NCI-H1694 treated with DMSO at 0.1 percent for 48 hours (cell line): ENCODE results near the gene BRWD1.

Source experiments
- DNase-seq: peaks from one replicate; lab custom pipeline; 2025; lab: John Stamatoyannopoulos, UW

Gene BRWD1

DNA sequence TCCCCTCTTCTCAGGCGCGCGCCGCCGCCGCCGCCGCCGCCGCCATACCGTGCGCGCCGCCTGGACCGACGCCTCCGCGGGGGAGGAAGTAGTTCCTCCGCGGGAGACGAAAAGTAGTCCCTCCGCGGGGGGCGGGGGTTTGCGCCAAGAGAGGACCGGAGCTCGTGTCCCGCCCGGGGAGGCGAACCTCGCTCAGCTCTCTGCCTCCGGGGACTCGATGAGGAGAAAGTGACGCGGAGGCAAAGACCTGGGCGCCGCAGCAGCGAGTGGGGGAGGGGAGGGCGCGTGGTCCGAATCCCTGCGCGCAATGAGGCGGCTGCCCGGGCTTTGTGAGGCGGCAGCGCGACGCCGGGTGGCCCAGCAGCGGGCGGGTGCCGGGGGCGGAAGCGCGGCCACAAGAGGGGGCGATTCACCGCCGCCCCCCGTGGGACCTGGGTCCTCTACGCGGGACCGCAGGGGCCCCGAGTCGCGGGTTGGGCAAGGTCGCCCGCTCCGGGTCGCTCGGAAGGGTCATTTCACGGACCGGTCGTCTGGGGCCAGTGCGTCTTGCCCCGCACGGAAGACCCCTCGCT is at the start of gene BRWD1:
TSS of gene BRWD1 (minus strand) at position 62 of the 572 bp plus-strand sequence. CDS start 141 bp downstream, outside the sequence.
- peak; percentile 83 for DNase-seq

DNA sequence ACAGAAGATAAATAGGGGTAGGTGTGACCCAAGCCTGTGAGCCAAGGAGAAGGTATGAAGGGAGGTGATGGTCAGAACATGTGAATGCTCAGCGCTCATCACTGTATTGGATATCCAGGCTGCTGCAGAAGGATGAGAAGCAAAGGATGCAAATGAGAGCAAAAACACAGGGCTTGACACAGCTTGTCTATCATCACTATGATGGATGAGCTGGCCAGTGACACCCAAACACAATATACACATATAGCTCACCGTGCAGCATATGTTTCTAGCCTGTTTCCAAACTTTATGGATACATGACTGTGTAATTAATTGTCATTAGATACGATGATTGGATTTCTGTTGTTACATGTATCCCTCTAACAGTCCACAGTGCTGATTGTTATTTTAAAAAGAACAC is 49.3 kb upstream of the BRWD1 start:
- DNase-seq = no peak

DNA sequence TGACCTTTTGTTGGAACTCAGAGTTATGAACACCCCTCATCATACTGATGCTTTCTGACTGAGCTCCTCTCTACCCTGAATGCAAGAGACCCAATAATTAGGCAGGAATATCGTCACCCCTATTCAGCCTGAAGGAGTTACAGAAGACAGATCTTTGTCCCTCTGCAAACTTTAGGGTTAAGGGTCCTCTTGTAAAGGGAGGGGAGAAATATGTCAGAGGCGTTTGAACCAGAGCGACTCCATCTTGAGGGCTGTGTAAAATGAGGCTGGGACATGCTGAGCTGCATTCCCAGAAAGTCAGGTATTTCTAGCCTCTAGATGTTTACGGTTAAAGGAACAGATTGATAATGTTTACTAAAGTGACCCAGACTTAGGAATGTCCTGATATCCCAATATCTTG is 46.0 kb upstream of the BRWD1 start:
- DNase-seq = no peak

DNA sequence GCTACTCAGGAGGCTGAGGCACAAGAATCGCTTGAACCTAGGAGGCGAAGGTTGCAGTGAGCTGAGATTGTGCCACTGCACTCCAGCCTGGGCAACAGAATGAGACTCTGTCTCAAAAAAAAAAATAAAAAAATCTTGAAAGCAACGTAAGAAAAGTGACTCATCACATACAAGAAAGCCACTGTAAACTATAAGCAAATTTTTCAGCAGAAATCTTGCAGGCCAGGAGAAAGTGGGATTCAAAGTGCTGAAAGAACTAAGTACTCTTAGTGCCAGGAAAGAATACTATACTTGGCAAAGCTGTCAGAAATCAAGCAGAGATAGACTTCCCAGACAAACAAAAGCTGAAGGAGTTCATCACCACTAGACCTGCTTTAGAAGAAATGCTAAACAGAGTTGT is 39.9 kb upstream of the BRWD1 start:
- DNase-seq = no peak

DNA sequence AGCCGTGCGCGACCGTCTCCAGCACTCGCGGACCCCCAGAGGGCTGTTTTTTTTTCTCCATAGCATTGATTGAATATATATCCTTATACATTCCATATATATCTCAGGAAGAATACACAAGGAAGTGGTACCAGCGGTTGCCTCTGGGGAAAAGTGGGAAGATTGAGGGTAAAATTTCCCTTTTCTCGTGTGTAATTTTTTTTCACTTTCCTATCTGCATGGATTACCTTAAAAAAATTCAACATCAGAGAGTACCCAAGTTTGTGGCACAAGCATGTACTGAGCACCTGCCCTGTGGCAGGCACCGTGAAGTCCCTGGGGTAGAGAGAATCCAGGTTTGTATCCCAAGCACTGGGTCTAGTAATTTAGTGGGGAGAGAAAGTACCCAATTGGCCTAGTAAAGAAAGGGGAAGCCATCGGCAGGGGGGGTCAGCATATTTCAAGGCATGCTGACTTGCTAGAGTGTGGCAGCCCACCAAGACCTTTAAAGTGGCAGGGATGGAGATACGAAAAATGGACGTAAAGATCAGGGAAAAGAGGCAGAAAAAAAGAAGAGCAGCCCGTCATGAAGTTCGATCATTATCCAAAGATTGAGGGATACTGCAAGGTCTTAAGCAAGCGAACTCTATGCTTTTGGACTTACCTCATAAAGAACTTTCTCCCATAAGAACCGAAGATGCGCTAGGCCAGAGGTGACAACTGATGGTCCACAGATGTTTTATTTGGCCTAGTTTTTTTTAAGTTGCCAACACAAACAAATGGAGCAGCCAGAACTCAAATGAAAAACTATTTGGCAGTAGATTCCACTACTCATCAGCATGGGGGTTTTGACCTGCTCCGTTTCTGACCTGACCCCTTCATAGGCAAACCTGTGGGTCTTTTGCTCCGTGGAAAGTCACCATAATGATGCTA is 36.9 kb upstream of the BRWD1 start:
- no peak for DNase-seq

DNA sequence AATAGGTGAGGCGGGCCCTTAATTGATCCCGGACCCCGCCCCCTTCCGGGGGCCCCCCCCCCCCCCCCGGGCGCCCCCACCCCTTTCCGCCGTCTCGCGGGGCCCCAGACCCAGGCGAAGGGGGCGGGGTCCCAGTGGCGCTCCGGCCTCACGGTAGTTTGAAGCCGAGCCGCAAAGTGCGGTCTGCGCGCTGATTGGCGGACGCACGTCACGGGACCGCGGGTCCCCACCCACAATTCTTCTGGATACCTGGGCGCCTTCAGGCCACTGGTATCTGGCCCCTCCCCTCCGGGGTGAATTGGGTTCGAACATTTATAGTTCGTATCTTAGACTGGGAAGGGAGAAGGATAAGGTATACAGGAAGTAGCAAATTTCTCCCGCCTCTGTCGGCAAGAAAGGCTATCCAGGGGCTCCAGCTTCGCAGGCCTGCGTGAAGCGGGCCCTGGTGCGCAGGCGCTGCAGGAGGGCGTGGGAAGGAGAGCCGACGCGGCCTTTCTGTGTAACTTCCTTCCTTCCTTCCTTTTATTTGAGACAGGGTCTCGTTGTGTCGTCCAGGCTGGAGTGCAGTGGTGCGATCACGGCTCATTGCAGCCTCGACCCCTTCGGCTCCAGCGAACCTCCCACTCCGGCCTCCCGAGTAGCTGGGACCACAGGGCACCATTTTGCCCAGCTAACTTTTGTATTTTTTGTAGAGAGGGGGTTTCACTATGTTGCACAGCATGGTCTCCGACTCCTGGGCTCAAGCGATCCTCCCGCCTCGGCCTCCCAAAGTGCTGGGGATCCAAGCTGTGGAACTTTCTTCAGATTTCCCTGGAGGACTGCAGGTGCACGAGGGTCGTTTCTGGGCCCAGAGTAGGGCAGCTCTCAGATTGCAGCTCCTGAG is 36.0 kb upstream of the BRWD1 start:
- peak; percentile 96 for DNase-seq

DNA sequence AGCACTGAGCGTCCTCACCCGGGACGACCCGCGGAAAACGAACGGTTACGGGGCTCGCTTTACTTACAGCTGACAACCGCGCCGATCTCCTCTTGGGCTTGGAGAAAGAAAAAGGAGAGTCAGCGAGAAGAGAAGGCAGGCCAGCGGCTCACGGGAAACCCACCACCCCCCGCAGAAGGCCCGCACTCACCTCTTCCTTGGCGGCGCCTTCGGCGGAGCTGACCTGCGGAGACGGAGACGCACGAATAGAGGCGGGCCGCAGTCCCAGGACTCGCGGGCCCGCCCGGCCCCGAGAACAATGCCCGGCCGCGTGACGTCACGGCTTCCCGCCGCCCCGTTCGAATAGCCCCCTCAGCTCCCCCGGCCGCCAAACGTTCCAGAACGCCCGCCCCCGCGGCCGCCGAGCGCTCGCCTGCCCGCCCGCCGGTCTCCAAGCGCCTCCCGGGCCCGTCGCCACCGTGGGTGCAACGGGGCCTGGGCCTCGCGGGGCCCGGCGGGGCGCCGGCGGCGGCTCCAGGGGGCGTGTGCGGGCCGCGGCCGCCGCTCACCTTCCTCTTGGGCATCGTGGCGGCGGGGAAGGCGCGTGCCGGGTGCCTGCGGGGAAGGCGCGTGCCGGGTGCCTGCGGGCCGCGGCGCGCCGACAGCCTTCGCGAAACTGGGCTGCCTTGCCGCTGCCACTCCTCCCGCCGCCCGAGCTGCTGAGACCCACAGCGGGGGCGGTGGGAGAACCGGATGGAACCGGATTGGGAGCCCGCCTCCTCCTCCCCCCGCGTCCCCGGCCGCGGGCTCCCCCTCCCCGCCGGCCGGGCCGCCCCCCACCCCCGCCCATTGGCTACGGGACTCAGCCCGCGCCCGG is 35.2 kb upstream of the BRWD1 start, which contains the start of gene HMGN1:
TSS of gene HMGN1 (minus strand) at position 734 of the 856 bp plus-strand sequence. CDS start at position 563, 171 bp downstream.
- peak; percentile 92 for DNase-seq

DNA sequence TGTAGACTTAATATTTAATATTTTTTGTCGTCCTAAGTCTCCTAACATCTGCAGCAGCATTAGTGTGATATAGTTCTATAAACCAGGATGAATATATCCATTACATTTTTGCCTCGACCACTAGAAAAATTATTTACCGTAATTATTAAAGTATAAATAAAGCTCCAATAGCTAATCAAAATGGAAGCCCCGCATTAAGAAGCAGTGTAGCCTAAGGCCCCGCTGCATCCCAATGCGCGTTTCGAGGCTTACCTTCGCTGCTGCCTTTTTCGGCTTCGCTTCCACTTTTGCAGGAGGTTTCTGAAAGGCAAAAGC is 34.6 kb upstream of the BRWD1 start:
- peak; percentile 65 for DNase-seq

DNA sequence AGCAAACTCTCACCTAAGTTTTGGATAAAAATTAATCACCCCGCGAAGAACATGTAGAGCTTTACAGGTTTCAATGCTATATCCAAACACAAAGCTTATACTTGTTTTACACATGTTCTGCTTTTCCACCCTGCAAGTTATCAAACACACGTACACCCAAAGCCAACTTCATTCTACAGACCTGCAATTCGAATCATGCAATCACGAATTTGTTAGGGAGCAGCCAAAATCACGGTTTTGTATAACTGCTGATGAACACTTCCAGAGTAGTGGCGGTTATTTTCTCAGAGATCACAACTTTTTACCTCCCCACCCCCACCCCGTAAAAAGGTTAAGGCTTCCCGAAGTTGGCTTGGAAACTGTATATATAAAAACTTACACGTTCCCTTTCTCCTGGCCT is 34.1 kb upstream of the BRWD1 start:
- DNase-seq = no peak

DNA sequence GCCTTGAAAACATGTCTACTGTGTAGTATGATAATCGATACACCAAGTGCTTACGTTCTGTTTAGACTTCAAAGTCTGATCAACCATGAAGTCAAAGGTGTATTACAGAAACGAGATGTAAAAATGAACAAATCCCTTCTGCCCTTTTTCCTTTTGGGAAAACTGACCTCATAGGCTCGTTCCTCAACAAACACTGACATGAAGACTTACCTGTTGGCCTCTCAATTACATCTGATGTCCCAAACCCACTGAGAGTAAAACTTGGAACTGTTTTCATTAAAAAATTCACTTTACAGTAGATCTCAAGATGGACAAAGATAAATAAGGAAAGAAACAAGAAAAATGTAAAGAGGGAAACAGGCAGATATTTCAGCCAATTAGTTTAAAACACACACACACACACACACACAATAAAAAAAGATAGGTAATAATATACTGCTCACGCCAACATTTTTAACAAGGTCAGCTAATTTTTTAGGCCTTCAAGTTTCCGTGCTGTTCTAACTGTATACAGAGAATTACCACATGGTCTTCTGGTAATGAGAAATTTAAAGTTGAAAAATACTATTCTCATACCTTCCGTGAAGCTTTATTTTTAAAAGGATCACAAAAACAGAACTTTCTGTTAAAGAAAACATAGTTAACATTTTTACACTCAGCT is 33.4 kb upstream of the BRWD1 start:
- DNase-seq = no peak

DNA sequence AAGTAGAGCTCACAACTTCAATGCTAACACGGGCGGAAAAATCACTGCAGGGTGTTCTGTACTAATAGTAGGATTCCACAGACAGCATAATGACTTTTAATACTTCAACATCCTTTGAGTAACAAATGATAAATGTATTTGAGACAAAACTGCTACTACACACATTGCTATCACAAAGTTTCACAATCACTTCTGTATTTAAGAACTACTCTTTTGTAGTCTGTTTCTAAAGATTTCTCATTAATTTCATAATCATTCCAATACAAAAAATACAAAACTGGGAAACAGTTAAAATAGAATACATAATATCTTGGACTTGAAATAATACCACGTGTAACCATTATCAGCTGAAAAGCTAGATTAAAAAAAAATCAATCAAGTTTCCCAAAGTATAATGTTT is 32.8 kb upstream of the BRWD1 start:
- no peak for DNase-seq

DNA sequence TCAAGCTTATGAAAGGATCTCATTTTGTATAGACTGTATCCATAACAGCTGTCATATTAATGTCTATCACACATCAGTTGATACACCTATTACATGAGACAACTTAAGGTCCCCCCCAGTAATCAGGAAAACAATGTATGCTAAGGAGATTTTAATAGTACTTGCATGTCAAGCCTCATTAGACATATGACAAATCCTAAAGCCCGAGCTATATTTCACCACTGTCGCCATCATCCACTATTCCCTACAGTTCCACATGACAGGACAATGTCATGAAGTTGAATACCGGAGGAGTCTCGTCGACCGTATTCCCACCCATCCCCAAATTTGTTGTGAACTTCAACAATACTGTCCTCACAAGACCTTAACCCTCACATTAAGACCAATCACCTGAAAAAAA is 32.0 kb upstream of the BRWD1 start:
- DNase-seq = no peak

DNA sequence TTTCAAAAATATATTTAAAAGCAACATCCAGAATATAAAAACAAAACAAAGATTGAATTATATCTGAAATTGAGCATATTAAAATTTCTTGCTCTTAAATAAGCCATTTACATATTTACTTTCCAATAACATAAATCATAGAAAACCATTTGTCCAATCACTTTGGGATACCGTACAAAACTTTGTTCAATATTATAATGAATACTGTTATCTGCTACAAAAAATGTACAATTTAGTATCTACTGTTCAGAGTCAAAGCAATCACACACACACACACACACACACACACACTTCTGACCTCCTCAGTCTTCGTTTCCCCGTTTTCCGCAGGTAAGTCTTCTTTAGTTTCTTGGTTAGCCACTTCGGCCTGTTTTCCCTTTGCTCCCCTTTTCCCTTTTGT is 31.4 kb upstream of the BRWD1 start:
- DNase-seq = no peak

DNA sequence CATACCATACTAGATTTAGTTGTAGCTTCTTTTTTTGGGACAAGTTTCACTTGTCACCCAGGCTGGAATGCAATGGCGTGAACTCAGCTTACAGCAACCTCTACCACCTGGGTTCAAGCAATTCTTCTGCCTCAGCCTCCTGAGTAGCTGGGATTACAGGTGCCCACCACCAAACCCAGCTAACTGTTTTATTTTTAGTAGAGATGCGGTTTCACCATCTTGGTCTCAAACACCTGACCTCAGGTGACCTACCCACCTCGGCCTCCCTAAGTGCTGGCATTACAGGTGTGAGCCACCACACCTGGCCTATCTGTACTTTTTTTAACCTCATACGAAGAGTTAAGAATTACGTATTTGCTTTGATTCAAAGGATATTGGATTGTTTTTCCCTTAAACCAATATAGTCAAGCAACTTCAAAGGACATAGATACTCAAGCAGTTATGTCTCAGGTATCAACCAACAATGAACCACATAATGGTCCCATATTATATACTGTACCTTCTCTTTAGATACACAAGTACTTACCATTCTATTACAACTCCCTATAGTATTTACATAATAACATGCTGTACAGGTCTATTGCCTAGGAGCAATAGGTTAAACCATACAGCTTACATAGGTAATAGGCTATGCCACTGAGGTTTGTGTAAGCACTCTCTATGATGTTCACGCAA is 28.0 kb upstream of the BRWD1 start:
- no peak for DNase-seq

DNA sequence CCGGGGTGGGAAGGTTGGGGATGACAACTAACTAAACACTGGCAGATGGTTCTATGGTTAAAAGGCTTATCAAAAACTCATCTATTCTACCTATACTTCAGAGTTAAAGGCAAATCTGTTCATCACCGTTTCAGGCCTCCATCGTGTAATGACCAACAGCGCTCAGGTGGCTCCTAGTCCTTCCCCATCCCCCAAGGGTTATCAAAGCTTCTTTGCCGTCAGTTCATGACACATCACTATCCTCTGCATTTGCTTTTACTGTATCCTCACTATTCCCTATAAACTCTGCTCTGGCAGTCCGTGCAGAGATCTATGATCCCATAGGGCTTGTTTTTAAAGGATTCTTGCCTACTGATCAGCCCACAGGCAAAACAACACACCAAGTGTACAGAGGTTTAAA is 27.3 kb upstream of the BRWD1 start:
- DNase-seq = no peak

DNA sequence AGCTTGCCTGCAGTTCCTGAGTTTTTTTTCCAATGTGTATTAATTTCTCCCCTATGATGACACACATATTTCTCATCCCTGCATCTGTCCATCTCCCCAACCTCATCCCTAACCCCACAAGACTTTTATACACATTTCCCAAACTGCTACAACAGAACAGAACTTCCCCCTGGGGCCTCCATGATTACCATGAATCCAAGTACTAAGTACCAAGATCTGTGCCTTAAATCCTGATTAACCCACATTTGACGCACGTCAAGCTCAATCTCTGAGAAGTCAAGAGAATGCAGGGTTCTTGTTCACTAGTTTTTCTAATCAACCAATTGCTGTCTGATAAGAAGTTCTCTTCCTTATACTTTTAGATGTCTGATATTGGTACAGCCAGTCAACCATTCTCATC is 25.8 kb upstream of the BRWD1 start:
- no peak for DNase-seq

DNA sequence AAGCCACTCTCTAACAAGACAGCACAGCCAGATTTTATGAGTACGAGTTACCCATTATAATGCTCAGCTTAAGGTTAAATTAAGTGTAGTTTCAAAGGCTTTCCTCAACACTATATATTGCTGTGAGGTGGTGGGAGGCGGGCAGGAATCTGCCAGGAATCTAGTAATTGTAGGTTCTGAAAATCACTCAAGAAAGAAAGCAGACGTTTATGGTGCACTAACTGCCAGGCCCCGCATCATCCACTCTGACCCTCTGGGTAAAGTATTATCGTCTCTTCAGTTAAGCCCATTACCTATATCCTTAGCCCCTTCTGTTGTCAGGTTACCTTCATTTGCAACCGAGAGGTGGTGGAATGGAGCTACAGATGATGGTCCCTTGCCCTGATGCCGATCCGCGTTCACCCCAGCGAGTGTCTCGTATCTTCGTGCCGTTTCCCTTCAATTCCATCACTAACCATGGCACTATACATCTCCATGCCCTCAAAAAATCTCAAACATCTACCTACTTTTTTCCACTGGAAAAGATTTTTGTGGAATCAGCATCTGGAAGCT is 23.1 kb upstream of the BRWD1 start:
- no peak for DNase-seq

DNA sequence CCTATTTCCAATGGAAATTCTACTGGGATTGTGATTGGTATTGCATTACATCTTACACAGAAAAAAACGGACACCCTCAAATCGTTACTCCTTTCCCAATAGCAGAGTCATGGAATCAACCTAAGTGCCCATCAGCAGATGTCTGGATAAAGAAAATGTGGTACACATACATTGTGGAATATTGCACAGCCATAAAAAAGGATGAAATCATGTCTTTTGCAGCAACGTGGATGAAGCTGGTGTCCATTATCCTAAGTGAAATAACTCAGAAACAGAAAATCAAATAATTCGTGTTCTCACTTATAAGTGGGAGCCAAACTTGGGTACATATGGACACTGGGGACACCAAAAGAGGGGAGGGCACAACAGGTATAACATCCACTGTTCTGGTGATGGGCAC is 21.2 kb upstream of the BRWD1 start:
- DNase-seq = no peak

DNA sequence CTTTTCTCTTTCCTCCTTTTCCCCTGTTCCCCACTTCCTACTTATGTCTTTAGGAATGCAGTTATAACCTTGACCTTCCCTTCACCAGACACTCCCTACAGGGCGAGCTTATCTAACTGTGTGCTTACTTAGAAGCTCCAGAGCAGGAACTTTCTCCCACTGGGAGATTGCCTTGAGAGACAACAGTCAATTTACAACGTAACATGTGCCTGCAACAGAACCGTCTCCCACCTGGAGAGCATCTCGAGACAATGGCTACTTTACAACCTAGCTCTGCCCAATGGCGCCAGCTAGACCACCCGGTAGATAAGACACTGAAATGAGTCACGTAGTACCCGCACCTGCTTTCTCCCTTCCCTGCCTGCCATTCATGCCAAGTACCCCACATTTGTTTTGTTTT is 18.7 kb upstream of the BRWD1 start:
- no peak for DNase-seq

DNA sequence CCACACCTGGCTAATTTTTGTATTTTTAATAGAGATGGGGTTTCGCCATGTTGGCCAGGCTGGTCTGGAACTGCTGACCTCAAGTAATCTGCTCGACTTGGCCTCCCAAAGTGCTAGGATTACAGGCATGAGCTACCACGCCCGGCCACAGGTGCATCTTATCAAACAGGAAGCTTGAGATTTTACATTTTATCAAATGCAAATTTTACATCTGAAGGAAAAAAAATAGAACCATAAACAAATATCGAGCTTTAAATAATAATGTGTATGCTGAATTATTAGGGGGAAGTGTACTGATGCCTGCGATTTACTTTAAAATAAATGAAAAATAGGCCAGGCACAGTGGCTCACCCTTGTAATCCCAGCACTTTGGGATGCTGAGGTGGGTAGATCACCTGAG is 16.6 kb upstream of the BRWD1 start:
- no peak for DNase-seq
